Measurements from ENCODE around the gene MAPK9.
A peak's percentile ranks its signal among the peaks of the same experiment; 100 is the strongest.

Gene MAPK9

GRCh38 chr5:180291943-180292831 lies at the start of gene MAPK9:
Gene MAPK9 (minus strand): TSS chr5:180292083. CDS start chr5:180280561, 11,522 bp downstream.
- TF ChIP-seq CTCF (IDR thresholded peaks at IDR 0.05; ENCODE audit: low read depth, low read length, missing control alignments) = no peak
- H3K4me3 ChIP-seq (ENCODE audit: low read depth, low read length) = peak within 1 kb of the TSS; percentile 87
- no peak for DNase-seq (ENCODE audit: low read depth)

GRCh38 chr5:180341595-180341994 lies 49.7 kb upstream of the MAPK9 start:
- no peak overlapping the region for H3K4me3 ChIP-seq (ENCODE audit: low read depth, low read length)
- no peak for TF ChIP-seq CTCF (IDR thresholded peaks at IDR 0.05; ENCODE audit: low read depth, low read length, missing control alignments)
- no peak for DNase-seq (ENCODE audit: low read depth)

GRCh38 chr5:180340856-180341255 lies 49.0 kb upstream of the MAPK9 start:
- TF ChIP-seq CTCF (IDR thresholded peaks at IDR 0.05; ENCODE audit: low read depth, low read length, missing control alignments) = no peak
- DNase-seq (ENCODE audit: low read depth) = no peak
- H3K4me3 ChIP-seq (ENCODE audit: low read depth, low read length) = no peak overlapping the region

- no peak overlapping the region for H3K4me3 ChIP-seq (ENCODE audit: low read depth, low read length)
- TF ChIP-seq CTCF (IDR thresholded peaks at IDR 0.05; ENCODE audit: low read depth, low read length, missing control alignments) = no peak
- DNase-seq (ENCODE audit: low read depth) = no peak
Observed at GRCh38 chr5:180339583-180340183, 47.8 kb upstream of the MAPK9 start.

- DNase-seq (ENCODE audit: low read depth) = no peak
- H3K4me3 ChIP-seq (ENCODE audit: low read depth, low read length) = no peak overlapping the region
- no peak for TF ChIP-seq CTCF (IDR thresholded peaks at IDR 0.05; ENCODE audit: low read depth, low read length, missing control alignments)
Observed at GRCh38 chr5:180338001-180338707, 46.3 kb upstream of the MAPK9 start.

- TF ChIP-seq CTCF (IDR thresholded peaks at IDR 0.05; ENCODE audit: low read depth, low read length, missing control alignments) = no peak
- no peak overlapping the region for H3K4me3 ChIP-seq (ENCODE audit: low read depth, low read length)
- no peak for DNase-seq (ENCODE audit: low read depth)
Observed at GRCh38 chr5:180336234-180337020, 44.5 kb upstream of the MAPK9 start.
